Posterior cingulate gyrus (tissue), 11 donors: Measurements from ENCODE around the gene TEK.
"Not testable (repeated sequence)": the region's sequence is repeated elsewhere in the genome, so short reads cannot be mapped to it uniquely, and the experiment has no call there.

Source experiments
- DNase-seq, 10 donors: peaks; one replicate each; pipeline versions ENCODE4 v3.0.0 to v3.0.0-alpha.2; 2020 to 2021; ENCODE audit warnings: mixed read lengths in 3 of 10
- intact Hi-C: fragments of 100-400 bp; cut with DNase I; formaldehyde crosslinking; loops from one replicate; pipeline ENCODE4 v1.15.1; 2023

The TEK gene

GRCh38 chr9:27108981-27109541 lies at the start of gene TEK:
TEK (plus strand) TSS chr9:27109225; CDS start chr9:27109591, 366 bp downstream.
- DNase-seq: no peak
- intact Hi-C loops: no loop called here

- intact Hi-C loops: no loop called here
- no peak for DNase-seq
Measured at GRCh38 chr9:27059412-27059811, 49.6 kb upstream of the TEK start.

- no peak for DNase-seq
- intact Hi-C loops: no loop called here
Measured at GRCh38 chr9:27059907-27060306, 49.1 kb upstream of the TEK start.

- intact Hi-C loops: no loop called here
- DNase-seq: no peak
Measured at GRCh38 chr9:27065288-27065687, 43.7 kb upstream of the TEK start.

GRCh38 chr9:27073841-27074728 lies 34.9 kb upstream of the TEK start:
- DNase-seq: no peak
- intact Hi-C loops: no loop called here

- intact Hi-C loops: no loop called here
- DNase-seq: no peak
Measured at GRCh38 chr9:27078685-27079084, 30.3 kb upstream of the TEK start.

GRCh38 chr9:27085456-27085855 lies 23.6 kb upstream of the TEK start:
- intact Hi-C loops: no loop called here
- DNase-seq: no peak

- DNase-seq: no peak
- intact Hi-C loops: no loop called here
Measured at GRCh38 chr9:27086818-27087680, 22.0 kb upstream of the TEK start.

GRCh38 chr9:27088981-27089380 lies 20.0 kb upstream of the TEK start:
- DNase-seq: no peak
- intact Hi-C loops: no loop called here

GRCh38 chr9:27089706-27090105 lies 19.3 kb upstream of the TEK start:
- no peak for DNase-seq
- intact Hi-C loops: no loop called here

- no peak for DNase-seq
- intact Hi-C loops: no loop called here
Measured at GRCh38 chr9:27090231-27090630, 18.8 kb upstream of the TEK start.

- intact Hi-C loops: no loop called here
- DNase-seq: no peak
Measured at GRCh38 chr9:27090711-27091110, 18.3 kb upstream of the TEK start.

GRCh38 chr9:27092496-27092895 lies 16.5 kb upstream of the TEK start:
- DNase-seq, intact Hi-C loops: not testable (repeated sequence)

GRCh38 chr9:27093384-27094067 lies 15.5 kb upstream of the TEK start:
- intact Hi-C loops, DNase-seq: not testable (repeated sequence)

GRCh38 chr9:27094640-27095298 lies 14.3 kb upstream of the TEK start:
- intact Hi-C loops: no loop called here
- DNase-seq: no peak

GRCh38 chr9:27107241-27107640 lies 1.8 kb upstream of the TEK start:
- no peak for DNase-seq
- intact Hi-C loops: no loop called here

GRCh38 chr9:27109621-27110020 lies 596 bp downstream of the TEK start:
- DNase-seq: no peak
- intact Hi-C loops: no loop called here

GRCh38 chr9:27110181-27110580 lies 1.2 kb downstream of the TEK start:
- intact Hi-C loops: no loop called here
- DNase-seq: no peak

- intact Hi-C loops: no loop called here
- no peak for DNase-seq
Measured at GRCh38 chr9:27112235-27112634, 3.2 kb downstream of the TEK start.

GRCh38 chr9:27117489-27118135 lies 8.6 kb downstream of the TEK start:
- DNase-seq: no peak

More at GRCh38 chr9:27117489-27118135, 8.6 kb downstream of the TEK start:
- intact Hi-C loops: no loop called here
